ENCODE results near the gene SMG1. TPM values are rescaled to one million over a fixed set of nuclear protein-coding genes. Genes with fewer than 3 reads are reported as not detected.

SMG1 gene
- total and polyA plus RNA-seq, 4 donors, result 5.3 to 70.8 (median 22.3) TPM

GRCh38 chr16:18827890-18828289 lies 98.3 kb downstream of the SMG1 start:
- H3K27ac ChIP-seq (ENCODE audit: low read depth in 1 of 2, low read length in 2 of 2), result no peak overlapping the region
- DNase-seq (ENCODE audit: low spot score), result no peak
- H3K9me3 ChIP-seq (ENCODE audit: control insufficient read depth in 4 of 4, low read length in 3 of 4), result no peaks in the 10 kb centered on the region
- peaks cover 0 to 3% (median 0%) of the 10 kb centered on the region in 4 donors for H3K4me1 ChIP-seq (ENCODE audit: control insufficient read depth in 4 of 4, insufficient read depth in 4 of 4, low read length in 3 of 4)
- no peak overlapping the region for H3K9ac ChIP-seq (ENCODE audit: low read depth in 1 of 2, low read length in 2 of 2)
- no peak overlapping the region for H3K4me3 ChIP-seq (ENCODE audit: low read depth in 1 of 3, low read length in 3 of 3)
- no peaks in the 10 kb centered on the region for H3K27me3 ChIP-seq (ENCODE audit: control insufficient read depth in 4 of 4, insufficient read depth in 4 of 4, low read length in 3 of 4)
- H3K36me3 ChIP-seq (ENCODE audit: control insufficient read depth in 4 of 4, insufficient read depth in 3 of 4, low read depth in 1 of 4, low read length in 3 of 4), result peaks cover 2 to 49% (median 36%) of the 10 kb centered on the region in 4 donors
- no peak for TF ChIP-seq HNF4G (IDR thresholded peaks at IDR 0.05)
- TF ChIP-seq RAD21 (IDR thresholded peaks at IDR 0.05), result no peak
- no peak for TF ChIP-seq NR2F2 (IDR thresholded peaks at IDR 0.05)
- 80% methylated on average over 4 of the region's 4 CpGs for WGBS

GRCh38 chr16:18816286-18816685 lies 109.9 kb downstream of the SMG1 start:
- no peak for DNase-seq (ENCODE audit: low spot score)
- Histone ChIP-seq H3K27ac (ENCODE audit: low read depth in 1 of 2, low read length in 2 of 2) (no peak overlapping the region), H3K27me3 (ENCODE audit: control insufficient read depth in 4 of 4, insufficient read depth in 4 of 4, low read length in 3 of 4) (no peaks in the 10 kb centered on the region), H3K4me1 (ENCODE audit: control insufficient read depth in 4 of 4, insufficient read depth in 4 of 4, low read length in 3 of 4) (peaks cover 0 to 2% (median 0%) of the 10 kb centered on the region in 4 donors), H3K4me3 (ENCODE audit: low read depth in 1 of 3, low read length in 3 of 3) (no peak overlapping the region), H3K9ac (ENCODE audit: low read depth in 1 of 2, low read length in 2 of 2) (no peak overlapping the region), H3K9me3 (ENCODE audit: control insufficient read depth in 4 of 4, low read length in 3 of 4) (no peaks in the 10 kb centered on the region), H3K36me3 (ENCODE audit: control insufficient read depth in 4 of 4, insufficient read depth in 3 of 4, low read depth in 1 of 4, low read length in 3 of 4) (peaks cover 11 to 64% (median 48%) of the 10 kb centered on the region in 4 donors)
- 82% methylated on average over 3 of the region's 3 CpGs for WGBS
- TF ChIP-seq CTCF (IDR thresholded peaks at IDR 0.05; ENCODE audit: low read depth, low read length, missing input control) (no peak), FOXA2 (IDR thresholded peaks at IDR 0.05) (no peak), FOXA1 (IDR thresholded peaks at IDR 0.05) (no peak)

- Histone ChIP-seq H3K36me3 (ENCODE audit: control insufficient read depth in 4 of 4, insufficient read depth in 3 of 4, low read depth in 1 of 4, low read length in 3 of 4) (peaks cover 7 to 75% (median 64%) of the 10 kb centered on the region in 4 donors), H3K9me3 (ENCODE audit: control insufficient read depth in 4 of 4, low read length in 3 of 4) (no peaks in the 10 kb centered on the region), H3K27ac (ENCODE audit: low read depth in 1 of 2, low read length in 2 of 2) (no peak overlapping the region), H3K9ac (ENCODE audit: low read depth in 1 of 2, low read length in 2 of 2) (no peak overlapping the region), H3K27me3 (ENCODE audit: control insufficient read depth in 4 of 4, insufficient read depth in 4 of 4, low read length in 3 of 4) (no peaks in the 10 kb centered on the region), H3K4me3 (ENCODE audit: low read depth in 1 of 3, low read length in 3 of 3) (no peak overlapping the region), H3K4me1 (ENCODE audit: control insufficient read depth in 4 of 4, insufficient read depth in 4 of 4, low read length in 3 of 4) (no peaks in the 10 kb centered on the region)
- WGBS, result 93% methylated on average over 3 of the region's 3 CpGs
- no peak for DNase-seq (ENCODE audit: low spot score)
- TF ChIP-seq JUND (IDR thresholded peaks at IDR 0.05) (no peak), FOXA1 (IDR thresholded peaks at IDR 0.05) (no peak), NR2F2 (IDR thresholded peaks at IDR 0.05) (no peak), RXRA (IDR thresholded peaks at IDR 0.05) (no peak), RAD21 (IDR thresholded peaks at IDR 0.05) (no peak), TAF1 (conservative IDR thresholded peaks at IDR 0.05) (no peak), SP1 (IDR thresholded peaks at IDR 0.05) (no peak)
These were observed 114.3 kb downstream of the SMG1 start for GRCh38 chr16:18811925-18812324.

- Histone ChIP-seq H3K27ac (ENCODE audit: low read depth in 1 of 2, low read length in 2 of 2) (no peak overlapping the region), H3K36me3 (ENCODE audit: control insufficient read depth in 4 of 4, insufficient read depth in 3 of 4, low read depth in 1 of 4, low read length in 3 of 4) (peaks cover 5 to 53% (median 48%) of the 10 kb centered on the region in 4 donors)
- WGBS, result 94% methylated on average over 13 of the region's 13 CpGs
These were observed 117.0 kb downstream of the SMG1 start for GRCh38 chr16:18809165-18809564.

More at GRCh38 chr16:18809165-18809564, 117.0 kb downstream of the SMG1 start:
- H3K4me1 ChIP-seq (ENCODE audit: control insufficient read depth in 4 of 4, insufficient read depth in 4 of 4, low read length in 3 of 4), result peaks cover 0 to 1% (median 0%) of the 10 kb centered on the region in 4 donors
- TF ChIP-seq TAF1 (conservative IDR thresholded peaks at IDR 0.05) (no peak), CTCF (IDR thresholded peaks at IDR 0.05; ENCODE audit: low read depth, low read length, missing input control) (no peak), RAD21 (IDR thresholded peaks at IDR 0.05) (no peak), RXRA (IDR thresholded peaks at IDR 0.05) (no peak), GABPA (IDR thresholded peaks at IDR 0.05 in 1 of 2, conservative IDR thresholded peaks at IDR 0.05 in 1 of 2) (no peak)
- DNase-seq (ENCODE audit: low spot score), result no peak
- no peaks in the 10 kb centered on the region for H3K27me3 ChIP-seq (ENCODE audit: control insufficient read depth in 4 of 4, insufficient read depth in 4 of 4, low read length in 3 of 4)
- H3K9me3 ChIP-seq (ENCODE audit: control insufficient read depth in 4 of 4, low read length in 3 of 4), result no peaks in the 10 kb centered on the region
- no peak overlapping the region for H3K9ac ChIP-seq (ENCODE audit: low read depth in 1 of 2, low read length in 2 of 2)
- no peak overlapping the region for H3K4me3 ChIP-seq (ENCODE audit: low read depth in 1 of 3, low read length in 3 of 3)
